Esophagus squamous epithelium (tissue), 4 donors: ENCODE data around the gene MINDY4.

Experiments
- POLR2A ChIP-seq, 4 donors: fragments of 450-650 bp; IDR thresholded peaks; one replicate each; pipeline ENCODE4 v1.6.1; 2017; ENCODE audit warnings: antibody characterized with exemption in 4 of 4, mild to moderate bottlenecking in 4 of 4, moderate library complexity in 3 of 4
- TF ChIP-seq, protein P1 (sequence below), 6 experiments: fragments of 450-650 bp in 4 of 6; fragments of 200-600 bp in 2 of 6; sonication (generic) in 2 of 6; IDR thresholded peaks; one replicate each; pipeline ENCODE4 v1.5.1; 2016 to 2019; ENCODE audit warnings: antibody characterized with exemption in 6 of 6, mild to moderate bottlenecking in 4 of 6, moderate library complexity in 4 of 6

- TF ChIP-seq, protein P1, sequence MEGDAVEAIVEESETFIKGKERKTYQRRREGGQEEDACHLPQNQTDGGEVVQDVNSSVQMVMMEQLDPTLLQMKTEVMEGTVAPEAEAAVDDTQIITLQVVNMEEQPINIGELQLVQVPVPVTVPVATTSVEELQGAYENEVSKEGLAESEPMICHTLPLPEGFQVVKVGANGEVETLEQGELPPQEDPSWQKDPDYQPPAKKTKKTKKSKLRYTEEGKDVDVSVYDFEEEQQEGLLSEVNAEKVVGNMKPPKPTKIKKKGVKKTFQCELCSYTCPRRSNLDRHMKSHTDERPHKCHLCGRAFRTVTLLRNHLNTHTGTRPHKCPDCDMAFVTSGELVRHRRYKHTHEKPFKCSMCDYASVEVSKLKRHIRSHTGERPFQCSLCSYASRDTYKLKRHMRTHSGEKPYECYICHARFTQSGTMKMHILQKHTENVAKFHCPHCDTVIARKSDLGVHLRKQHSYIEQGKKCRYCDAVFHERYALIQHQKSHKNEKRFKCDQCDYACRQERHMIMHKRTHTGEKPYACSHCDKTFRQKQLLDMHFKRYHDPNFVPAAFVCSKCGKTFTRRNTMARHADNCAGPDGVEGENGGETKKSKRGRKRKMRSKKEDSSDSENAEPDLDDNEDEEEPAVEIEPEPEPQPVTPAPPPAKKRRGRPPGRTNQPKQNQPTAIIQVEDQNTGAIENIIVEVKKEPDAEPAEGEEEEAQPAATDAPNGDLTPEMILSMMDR (IDR thresholded peaks at IDR 0.05) = no peak
- no peak for TF ChIP-seq POLR2A (IDR thresholded peaks at IDR 0.05)
These were observed 34.9 kb upstream of the MINDY4 start for GRCh38 chr7:30736291-30736690.
